ENCODE data around the gene CSRP1. TPM values are rescaled to one million over a fixed set of nuclear protein-coding genes. Genes with fewer than 3 reads are reported as not detected.

The CSRP1 gene
- total and polyA plus RNA-seq, 2 experiments from 2014 or later, result 5.8 to 29.9 TPM

DNA sequence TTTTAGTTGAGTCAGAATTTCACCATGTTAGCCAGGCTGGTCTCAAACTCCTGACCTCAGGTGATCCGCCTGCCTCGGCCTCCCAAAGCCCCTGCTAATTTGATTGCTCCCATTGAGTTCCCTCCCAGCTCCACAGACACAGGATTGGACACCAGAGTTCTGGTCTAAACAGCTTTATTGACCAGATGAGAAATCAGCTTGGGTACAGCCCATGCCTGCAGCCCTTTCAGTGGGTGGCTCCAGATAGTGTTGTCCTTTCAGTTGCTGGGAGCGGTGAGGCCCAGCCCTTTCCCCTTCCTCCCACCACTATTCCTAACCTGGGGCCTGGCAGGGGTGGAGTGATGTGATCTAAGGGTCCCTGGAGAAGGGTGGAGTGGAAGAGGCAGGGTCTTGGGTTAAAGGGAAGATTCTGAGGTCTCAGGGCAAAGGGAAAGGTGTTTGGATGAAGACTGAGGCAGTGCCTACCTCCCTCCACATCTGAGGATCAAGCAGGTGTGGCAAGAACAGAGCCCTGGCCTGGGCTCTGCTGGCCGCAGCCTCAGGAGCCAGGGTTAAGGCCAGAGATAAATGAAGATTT lies 23.5 kb downstream of the CSRP1 start (continued):
- TF ChIP-seq, protein P1, sequence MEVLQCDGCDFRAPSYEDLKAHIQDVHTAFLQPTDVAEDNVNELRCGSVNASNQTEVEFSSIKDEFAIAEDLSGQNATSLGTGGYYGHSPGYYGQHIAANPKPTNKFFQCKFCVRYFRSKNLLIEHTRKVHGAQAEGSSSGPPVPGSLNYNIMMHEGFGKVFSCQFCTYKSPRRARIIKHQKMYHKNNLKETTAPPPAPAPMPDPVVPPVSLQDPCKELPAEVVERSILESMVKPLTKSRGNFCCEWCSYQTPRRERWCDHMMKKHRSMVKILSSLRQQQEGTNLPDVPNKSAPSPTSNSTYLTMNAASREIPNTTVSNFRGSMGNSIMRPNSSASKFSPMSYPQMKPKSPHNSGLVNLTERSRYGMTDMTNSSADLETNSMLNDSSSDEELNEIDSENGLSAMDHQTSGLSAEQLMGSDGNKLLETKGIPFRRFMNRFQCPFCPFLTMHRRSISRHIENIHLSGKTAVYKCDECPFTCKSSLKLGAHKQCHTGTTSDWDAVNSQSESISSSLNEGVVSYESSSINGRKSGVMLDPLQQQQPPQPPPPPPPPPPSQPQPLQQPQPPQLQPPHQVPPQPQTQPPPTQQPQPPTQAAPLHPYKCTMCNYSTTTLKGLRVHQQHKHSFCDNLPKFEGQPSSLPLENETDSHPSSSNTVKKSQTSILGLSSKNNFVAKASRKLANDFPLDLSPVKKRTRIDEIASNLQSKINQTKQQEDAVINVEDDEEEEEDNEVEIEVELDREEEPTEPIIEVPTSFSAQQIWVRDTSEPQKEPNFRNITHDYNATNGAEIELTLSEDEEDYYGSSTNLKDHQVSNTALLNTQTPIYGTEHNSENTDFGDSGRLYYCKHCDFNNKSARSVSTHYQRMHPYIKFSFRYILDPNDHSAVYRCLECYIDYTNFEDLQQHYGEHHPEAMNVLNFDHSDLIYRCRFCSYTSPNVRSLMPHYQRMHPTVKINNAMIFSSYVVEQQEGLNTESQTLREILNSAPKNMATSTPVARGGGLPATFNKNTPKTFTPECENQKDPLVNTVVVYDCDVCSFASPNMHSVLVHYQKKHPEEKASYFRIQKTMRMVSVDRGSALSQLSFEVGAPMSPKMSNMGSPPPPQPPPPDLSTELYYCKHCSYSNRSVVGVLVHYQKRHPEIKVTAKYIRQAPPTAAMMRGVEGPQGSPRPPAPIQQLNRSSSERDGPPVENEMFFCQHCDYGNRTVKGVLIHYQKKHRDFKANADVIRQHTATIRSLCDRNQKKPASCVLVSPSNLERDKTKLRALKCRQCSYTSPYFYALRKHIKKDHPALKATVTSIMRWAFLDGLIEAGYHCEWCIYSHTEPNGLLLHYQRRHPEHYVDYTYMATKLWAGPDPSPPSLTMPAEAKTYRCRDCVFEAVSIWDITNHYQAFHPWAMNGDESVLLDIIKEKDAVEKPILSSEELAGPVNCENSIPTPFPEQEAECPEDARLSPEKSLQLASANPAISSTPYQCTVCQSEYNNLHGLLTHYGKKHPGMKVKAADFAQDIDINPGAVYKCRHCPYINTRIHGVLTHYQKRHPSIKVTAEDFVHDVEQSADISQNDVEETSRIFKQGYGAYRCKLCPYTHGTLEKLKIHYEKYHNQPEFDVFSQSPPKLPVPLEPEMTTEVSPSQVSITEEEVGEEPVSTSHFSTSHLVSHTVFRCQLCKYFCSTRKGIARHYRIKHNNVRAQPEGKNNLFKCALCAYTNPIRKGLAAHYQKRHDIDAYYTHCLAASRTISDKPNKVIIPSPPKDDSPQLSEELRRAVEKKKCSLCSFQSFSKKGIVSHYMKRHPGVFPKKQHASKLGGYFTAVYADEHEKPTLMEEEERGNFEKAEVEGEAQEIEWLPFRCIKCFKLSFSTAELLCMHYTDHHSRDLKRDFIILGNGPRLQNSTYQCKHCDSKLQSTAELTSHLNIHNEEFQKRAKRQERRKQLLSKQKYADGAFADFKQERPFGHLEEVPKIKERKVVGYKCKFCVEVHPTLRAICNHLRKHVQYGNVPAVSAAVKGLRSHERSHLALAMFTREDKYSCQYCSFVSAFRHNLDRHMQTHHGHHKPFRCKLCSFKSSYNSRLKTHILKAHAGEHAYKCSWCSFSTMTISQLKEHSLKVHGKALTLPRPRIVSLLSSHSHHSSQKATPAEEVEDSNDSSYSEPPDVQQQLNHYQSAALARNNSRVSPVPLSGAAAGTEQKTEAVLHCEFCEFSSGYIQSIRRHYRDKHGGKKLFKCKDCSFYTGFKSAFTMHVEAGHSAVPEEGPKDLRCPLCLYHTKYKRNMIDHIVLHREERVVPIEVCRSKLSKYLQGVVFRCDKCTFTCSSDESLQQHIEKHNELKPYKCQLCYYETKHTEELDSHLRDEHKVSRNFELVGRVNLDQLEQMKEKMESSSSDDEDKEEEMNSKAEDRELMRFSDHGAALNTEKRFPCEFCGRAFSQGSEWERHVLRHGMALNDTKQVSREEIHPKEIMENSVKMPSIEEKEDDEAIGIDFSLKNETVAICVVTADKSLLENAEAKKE (CRISPR knock-in tag; IDR thresholded peaks at IDR 0.05), result no peak
- no peak for TF ChIP-seq ZNF114 (CRISPR knock-in tag; IDR thresholded peaks at IDR 0.05)
- TF ChIP-seq STAT1 (IDR thresholded peaks at IDR 0.05; ENCODE audit: unreplicated experiment), result no peak
- TF ChIP-seq NANOG (IDR thresholded peaks at IDR 0.05; ENCODE audit: borderline replicate concordance), result no peak

- Mint-ChIP-seq H3K4me3 (no peak overlapping the region), H3K9me3 (no peaks in the 10 kb centered on the region), H3K36me3 (ENCODE audit: low read depth) (no peaks in the 10 kb centered on the region), H3K27ac (no peak overlapping the region), H3K4me1 (peaks cover 24% of the 10 kb centered on the region), H3K27me3 (ENCODE audit: insufficient read depth, low read depth, poor library complexity) (peaks cover 14% of the 10 kb centered on the region)
- Histone ChIP-seq H3K27ac (ENCODE audit: low read depth) (no peak overlapping the region), H3K27me3 (ENCODE audit: insufficient read depth) (peaks cover 9% of the 10 kb centered on the region), H3K36me3 (ENCODE audit: insufficient read depth) (no peaks in the 10 kb centered on the region), H3K4me2 (peak overlapping the region; percentile 94), H3K9me2 (ENCODE audit: insufficient read depth) (no peaks in the 10 kb centered on the region), H2AFZ (peak overlapping the region; percentile 96), H3K4me3 (no peak overlapping the region), H3F3A (replicated peaks; ENCODE audit: low read depth) (no peaks in the 10 kb centered on the region; the same call in 1 of the 2 replicates), H3K79me2 (replicated peaks; ENCODE audit: insufficient read depth) (no peaks in the 10 kb centered on the region), H3K4me1 (ENCODE audit: insufficient read depth) (peaks cover 27% of the 10 kb centered on the region), H4K20me1 (replicated peaks; ENCODE audit: insufficient read depth) (no peaks in the 10 kb centered on the region)
- ATAC-seq, result no peak
- no peak for DNase-seq (ENCODE audit: low spot score)
- TF ChIP-seq EZH2 (IDR thresholded peaks at IDR 0.05; ENCODE audit: low read depth, unreplicated experiment), result no peak
- no peak for TF ChIP-seq NANOG (IDR thresholded peaks at IDR 0.05; ENCODE audit: borderline replicate concordance)
- TF ChIP-seq, protein P2, sequence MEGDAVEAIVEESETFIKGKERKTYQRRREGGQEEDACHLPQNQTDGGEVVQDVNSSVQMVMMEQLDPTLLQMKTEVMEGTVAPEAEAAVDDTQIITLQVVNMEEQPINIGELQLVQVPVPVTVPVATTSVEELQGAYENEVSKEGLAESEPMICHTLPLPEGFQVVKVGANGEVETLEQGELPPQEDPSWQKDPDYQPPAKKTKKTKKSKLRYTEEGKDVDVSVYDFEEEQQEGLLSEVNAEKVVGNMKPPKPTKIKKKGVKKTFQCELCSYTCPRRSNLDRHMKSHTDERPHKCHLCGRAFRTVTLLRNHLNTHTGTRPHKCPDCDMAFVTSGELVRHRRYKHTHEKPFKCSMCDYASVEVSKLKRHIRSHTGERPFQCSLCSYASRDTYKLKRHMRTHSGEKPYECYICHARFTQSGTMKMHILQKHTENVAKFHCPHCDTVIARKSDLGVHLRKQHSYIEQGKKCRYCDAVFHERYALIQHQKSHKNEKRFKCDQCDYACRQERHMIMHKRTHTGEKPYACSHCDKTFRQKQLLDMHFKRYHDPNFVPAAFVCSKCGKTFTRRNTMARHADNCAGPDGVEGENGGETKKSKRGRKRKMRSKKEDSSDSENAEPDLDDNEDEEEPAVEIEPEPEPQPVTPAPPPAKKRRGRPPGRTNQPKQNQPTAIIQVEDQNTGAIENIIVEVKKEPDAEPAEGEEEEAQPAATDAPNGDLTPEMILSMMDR (conservative IDR thresholded peaks at IDR 0.05; ENCODE audit: low read depth in 2 of 2), result no peak
- no peak for TF ChIP-seq POLR2AphosphoS5 (IDR thresholded peaks at IDR 0.05; ENCODE audit: low read depth)
- no peak for TF ChIP-seq ZNF114 (CRISPR knock-in tag; IDR thresholded peaks at IDR 0.05)
- TF ChIP-seq STAT1 (IDR thresholded peaks at IDR 0.05; ENCODE audit: unreplicated experiment), result no peak
- TF ChIP-seq, protein P3, sequence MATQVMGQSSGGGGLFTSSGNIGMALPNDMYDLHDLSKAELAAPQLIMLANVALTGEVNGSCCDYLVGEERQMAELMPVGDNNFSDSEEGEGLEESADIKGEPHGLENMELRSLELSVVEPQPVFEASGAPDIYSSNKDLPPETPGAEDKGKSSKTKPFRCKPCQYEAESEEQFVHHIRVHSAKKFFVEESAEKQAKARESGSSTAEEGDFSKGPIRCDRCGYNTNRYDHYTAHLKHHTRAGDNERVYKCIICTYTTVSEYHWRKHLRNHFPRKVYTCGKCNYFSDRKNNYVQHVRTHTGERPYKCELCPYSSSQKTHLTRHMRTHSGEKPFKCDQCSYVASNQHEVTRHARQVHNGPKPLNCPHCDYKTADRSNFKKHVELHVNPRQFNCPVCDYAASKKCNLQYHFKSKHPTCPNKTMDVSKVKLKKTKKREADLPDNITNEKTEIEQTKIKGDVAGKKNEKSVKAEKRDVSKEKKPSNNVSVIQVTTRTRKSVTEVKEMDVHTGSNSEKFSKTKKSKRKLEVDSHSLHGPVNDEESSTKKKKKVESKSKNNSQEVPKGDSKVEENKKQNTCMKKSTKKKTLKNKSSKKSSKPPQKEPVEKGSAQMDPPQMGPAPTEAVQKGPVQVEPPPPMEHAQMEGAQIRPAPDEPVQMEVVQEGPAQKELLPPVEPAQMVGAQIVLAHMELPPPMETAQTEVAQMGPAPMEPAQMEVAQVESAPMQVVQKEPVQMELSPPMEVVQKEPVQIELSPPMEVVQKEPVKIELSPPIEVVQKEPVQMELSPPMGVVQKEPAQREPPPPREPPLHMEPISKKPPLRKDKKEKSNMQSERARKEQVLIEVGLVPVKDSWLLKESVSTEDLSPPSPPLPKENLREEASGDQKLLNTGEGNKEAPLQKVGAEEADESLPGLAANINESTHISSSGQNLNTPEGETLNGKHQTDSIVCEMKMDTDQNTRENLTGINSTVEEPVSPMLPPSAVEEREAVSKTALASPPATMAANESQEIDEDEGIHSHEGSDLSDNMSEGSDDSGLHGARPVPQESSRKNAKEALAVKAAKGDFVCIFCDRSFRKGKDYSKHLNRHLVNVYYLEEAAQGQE (IDR thresholded peaks at IDR 0.05; ENCODE audit: unreplicated experiment), result no peak
- no peak for TF ChIP-seq EZH2phosphoT487 (IDR thresholded peaks at IDR 0.05; ENCODE audit: unreplicated experiment)
Observed at GRCh38 chr1:201482755-201483154, 24.2 kb downstream of the CSRP1 start.
